Ovary (tissue), 9 donors: ENCODE data around the gene RIN3. TPM values are rescaled to one million over a fixed set of nuclear protein-coding genes. Genes with fewer than 3 reads are reported as not detected.

Source experiments
- DNase-seq, 5 donors: peaks; one replicate each; pipeline ENCODE4 v3.0.0-alpha.2; 2019 to 2020
- H3K27ac ChIP-seq, 2 donors: fragments of 200-600 bp; one replicate each; pipeline versions ENCODE4 v1.5.1 to v1.8.0; 2019 to 2022
- H3K27me3 ChIP-seq: fragments of 200-600 bp; one replicate; pipeline ENCODE4 v1.8.0; 2022
- H3K36me3 ChIP-seq: fragments of 200-600 bp; sonication (generic); one replicate; pipeline ENCODE4 v1.5.1; 2019
- H3K4me1 ChIP-seq: one replicate; pipeline ENCODE4 v1.8.1; 2013; ENCODE audit warnings: mild to moderate bottlenecking, moderate library complexity; ENCODE audit not compliant: insufficient read depth
- H3K4me3 ChIP-seq: fragments of 200-600 bp; sonication (generic); one replicate; pipeline ENCODE4 v1.5.1; 2017
- H3K9me3 ChIP-seq, 2 donors: fragments of 200-600 bp in 1 of 2; sonication (generic) in 1 of 2; one replicate each; pipeline versions ENCODE4 v1.5.1 to v1.8.1; 2013 to 2019; ENCODE audit warnings: mild to moderate bottlenecking in 1 of 2, moderate library complexity in 1 of 2
- EP300 ChIP-seq: sonication (generic); formaldehyde crosslinking; IDR thresholded peaks from one replicate; pipeline ENCODE4 v1.6.1; 2017; ENCODE audit warnings: antibody characterized with exemption
- POLR2A ChIP-seq: fragments of 450-650 bp; IDR thresholded peaks from one replicate; pipeline ENCODE4 v1.6.1; 2017; ENCODE audit warnings: antibody characterized with exemption, mild to moderate bottlenecking, moderate library complexity
- whole genome bisulfite sequencing, 3 donors: extraction: QIAGEN DNeasy Blood & Tissue Kit in 1 of 3; methylation state at CpG; one replicate each; pipeline versions ENCODE4 v1.1.5 to v1.1.7; 2013 to 2017; 5-methylcytosine and 5-hydroxymethylcytosine counted together
- intact Hi-C, 4 donors: fragments of 100-400 bp; cut with DNase I; formaldehyde crosslinking; loops; one replicate each; pipeline versions ENCODE4 v1.11.0 to v1.15.1; 2022 to 2023
- polyA plus RNA-seq, 2 donors: library from polyadenylated mRNA; stranded (reverse); fragments of 200-250 nt in 1 of 2; fragments of 350-450 nt in 1 of 2; fragmentation: Illumina TruSeq in 1 of 2; extraction: RNeasy Lipid Tissue Mini Kit (QIAGEN cat#74804) in 1 of 2; gene quantifications; one replicate each; pipeline ENCODE4 v1.2.3, GENCODE V29; 2013 to 2014
- total RNA-seq, 7 donors: library from RNA; depleted of rRNA in 2 of 7; stranded (reverse); fragments of >200 nt in 2 of 7; fragmentation: NEBNext Ultra II Directional in 3 of 7; extraction: Animal tissue kit (Norgen Biotek cat#: 25700) in 3 of 7; gene quantifications; one replicate each; pipeline versions ENCODE4 v1.1.0 to v1.2.4, GENCODE V29; 2016 to 2023
- TF ChIP-seq, protein P1 (sequence below), 3 donors: fragments of 450-650 bp in 2 of 3; fragments of 200-600 bp in 1 of 3; IDR thresholded peaks; one replicate each; pipeline versions ENCODE4 v1.5.1 to v1.8.0; 2016 to 2022; ENCODE audit warnings: antibody characterized with exemption in 3 of 3, mild to moderate bottlenecking in 1 of 3
- donor health status: DM: no; HTN: no; CAD: no; lungs with moderate emphysema.
- donor health status: DM: no; HTN: no; CAD: no.
- donor health status: Bipolar disorder and iron deficiency.
- donor health status: DM: yes; HTN: yes; CAD: no.
- donor health status: DM: no; HTN: no; CAD: no.
- donor health status: DM: yes; HTN: yes; CAD: no.

The RIN3 gene
- total and polyA plus RNA-seq, 9 donors, result 3.8 to 27.9 (median 13.9) TPM

DNA sequence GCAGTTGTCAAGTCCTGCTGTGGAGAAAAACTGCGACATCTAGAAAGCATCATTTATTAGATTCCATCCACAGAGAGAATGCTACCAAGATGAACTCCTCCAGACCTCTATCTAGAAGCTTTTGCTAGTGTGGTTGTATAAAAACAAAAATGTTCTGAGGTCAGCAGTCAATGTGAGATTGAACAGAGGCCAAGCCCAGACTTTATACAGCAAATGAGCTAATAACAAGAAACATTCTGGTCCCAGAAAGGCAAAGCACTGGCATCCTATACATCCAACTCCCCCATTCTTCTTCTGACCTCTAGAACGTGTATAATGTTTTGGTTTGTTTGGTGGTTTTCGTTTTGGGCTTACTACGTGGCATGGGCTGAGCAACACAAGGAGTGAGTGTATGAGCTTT, 26.7 kb upstream of the RIN3 start:
- Histone ChIP-seq H3K4me1 (peaks cover 2% of the 10 kb centered on the region), H3K27ac (no peak overlapping the region), H3K36me3 (no peaks in the 10 kb centered on the region), H3K4me3 (no peak overlapping the region), H3K9me3 (no peaks in the 10 kb centered on the region), H3K27me3 (no peaks in the 10 kb centered on the region)
- no peak for DNase-seq
- TF ChIP-seq POLR2A (no peak), EP300 (no peak)
- TF ChIP-seq, protein P1, sequence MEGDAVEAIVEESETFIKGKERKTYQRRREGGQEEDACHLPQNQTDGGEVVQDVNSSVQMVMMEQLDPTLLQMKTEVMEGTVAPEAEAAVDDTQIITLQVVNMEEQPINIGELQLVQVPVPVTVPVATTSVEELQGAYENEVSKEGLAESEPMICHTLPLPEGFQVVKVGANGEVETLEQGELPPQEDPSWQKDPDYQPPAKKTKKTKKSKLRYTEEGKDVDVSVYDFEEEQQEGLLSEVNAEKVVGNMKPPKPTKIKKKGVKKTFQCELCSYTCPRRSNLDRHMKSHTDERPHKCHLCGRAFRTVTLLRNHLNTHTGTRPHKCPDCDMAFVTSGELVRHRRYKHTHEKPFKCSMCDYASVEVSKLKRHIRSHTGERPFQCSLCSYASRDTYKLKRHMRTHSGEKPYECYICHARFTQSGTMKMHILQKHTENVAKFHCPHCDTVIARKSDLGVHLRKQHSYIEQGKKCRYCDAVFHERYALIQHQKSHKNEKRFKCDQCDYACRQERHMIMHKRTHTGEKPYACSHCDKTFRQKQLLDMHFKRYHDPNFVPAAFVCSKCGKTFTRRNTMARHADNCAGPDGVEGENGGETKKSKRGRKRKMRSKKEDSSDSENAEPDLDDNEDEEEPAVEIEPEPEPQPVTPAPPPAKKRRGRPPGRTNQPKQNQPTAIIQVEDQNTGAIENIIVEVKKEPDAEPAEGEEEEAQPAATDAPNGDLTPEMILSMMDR (IDR thresholded peaks at IDR 0.05), result no peak
- 20 to 33% (median 25%) methylated on average over 4 of the region's 4 CpGs for WGBS, 3 donors
- intact Hi-C loops, result no loop called here

GRCh38 chr14:92487513-92488133, 26.0 kb upstream of the RIN3 start:
- Histone ChIP-seq H3K27ac (no peak overlapping the region), H3K4me1 (peaks cover 2% of the 10 kb centered on the region), H3K4me3 (no peak overlapping the region), H3K36me3 (no peaks in the 10 kb centered on the region), H3K27me3 (no peaks in the 10 kb centered on the region), H3K9me3 (no peaks in the 10 kb centered on the region)
- no peak for TF ChIP-seq POLR2A
- TF ChIP-seq EP300, result no peak
- TF ChIP-seq, protein P1 (IDR thresholded peaks at IDR 0.05), result no peak
- 79 to 81% (median 80%) methylated on average over 10 of the region's 10 CpGs for WGBS, 3 donors
- intact Hi-C loops, result no loop called here
- no peak for DNase-seq

GRCh38 chr14:92489394-92490238, 24.0 kb upstream of the RIN3 start:
- TF ChIP-seq POLR2A (no peak), EP300 (no peak)
- TF ChIP-seq, protein P1 (IDR thresholded peaks at IDR 0.05), result no peak
- Histone ChIP-seq H3K4me3 (no peak overlapping the region), H3K27me3 (no peaks in the 10 kb centered on the region), H3K27ac (no peak overlapping the region), H3K9me3 (no peaks in the 10 kb centered on the region), H3K4me1 (peaks cover 2% of the 10 kb centered on the region), H3K36me3 (no peaks in the 10 kb centered on the region)
- DNase-seq, result no peak
- WGBS, 3 donors, result 84 to 86% (median 85%) methylated on average over 21 of the region's 21 CpGs
- intact Hi-C loops, result no loop called here

GRCh38 chr14:92490239-92490959, 23.2 kb upstream of the RIN3 start:
- Histone ChIP-seq H3K27ac (no peak overlapping the region), H3K4me1 (peaks cover 2% of the 10 kb centered on the region), H3K27me3 (no peaks in the 10 kb centered on the region), H3K4me3 (no peak overlapping the region), H3K9me3 (no peaks in the 10 kb centered on the region), H3K36me3 (no peaks in the 10 kb centered on the region)
- TF ChIP-seq POLR2A (no peak), EP300 (no peak)
- TF ChIP-seq, protein P1 (IDR thresholded peaks at IDR 0.05), result no peak
- intact Hi-C loops, result no loop called here
- no peak for DNase-seq
- WGBS, 3 donors, result 83 to 87% (median 85%) methylated on average over 17 of the region's 17 CpGs
